ENCODE data around the gene NRSN2. TPM values are rescaled to one million over a fixed set of nuclear protein-coding genes. Genes with fewer than 3 reads are reported as not detected.

The NRSN2 gene
- total and polyA plus RNA-seq, 2 of the 4 experiments (the other 2 are of a cell fraction): 9.9 to 101 TPM

- Histone ChIP-seq H4K20me1 (ENCODE audit: insufficient read depth, low read length) (peaks cover 9% of the 10 kb centered on the region), H3K14ac (replicated peaks; ENCODE audit: low read depth, low read length) (no peak overlapping the region), H3K4me1 (ENCODE audit: control insufficient read depth, insufficient read depth, low read length) (peaks cover 8% of the 10 kb centered on the region), H3K36me3 (ENCODE audit: control insufficient read depth, insufficient read depth, low read length) (peaks cover 14% of the 10 kb centered on the region), H4K91ac (ENCODE audit: insufficient read depth, low read depth, low read length) (no peak overlapping the region), H3K4ac (ENCODE audit: low read depth, low read length) (no peak overlapping the region), H3K18ac (ENCODE audit: low read depth, low read length) (no peak overlapping the region), H3K4me3 (ENCODE audit: insufficient read depth, low read depth, low read length) (no peak overlapping the region), H3K9me1 (ENCODE audit: insufficient read depth, low read length) (peaks cover 13% of the 10 kb centered on the region), H3K79me1 (ENCODE audit: low read depth in 1 of 2, low read length in 2 of 2) (peaks cover 12 to 30% of the 10 kb centered on the region in 2 experiments; a peak in 3 of 4 replicates), H2BK15ac (ENCODE audit: low read depth, low read length) (no peak overlapping the region), H4K8ac (ENCODE audit: low read depth in 2 of 2, low read length in 2 of 2) (no peak overlapping the region), H3K23ac (ENCODE audit: low read depth, low read length) (no peak overlapping the region), H3K27ac (ENCODE audit: insufficient read depth, low read length) (no peak overlapping the region), H2BK20ac (ENCODE audit: low read depth, low read length) (no peak overlapping the region), H3K56ac (ENCODE audit: extremely low read depth, insufficient read depth, low read length) (no peak overlapping the region), H4K5ac (ENCODE audit: low read depth, low read length) (no peak overlapping the region), H3K9me3 (ENCODE audit: control insufficient read depth, insufficient read depth, low read length) (no peaks in the 10 kb centered on the region), H3K4me2 (ENCODE audit: low read depth, low read length) (no peak overlapping the region), H2AFZ (replicated peaks; ENCODE audit: low read length, poor library complexity) (no peak overlapping the region), H2BK120ac (ENCODE audit: low read depth, low read length) (no peak overlapping the region), H2AK5ac (ENCODE audit: low read depth, low read length) (no peak overlapping the region), H2BK5ac (ENCODE audit: low read depth, low read length, poor library complexity, severe bottlenecking) (no peak overlapping the region), H3K27me3 (ENCODE audit: control insufficient read depth, insufficient read depth, low read length) (no peaks in the 10 kb centered on the region), H3K9ac (ENCODE audit: low read depth, low read length) (no peak overlapping the region), H2AK9ac (replicated peaks; ENCODE audit: low read depth, low read length, poor library complexity) (no peak overlapping the region)
- dilution Hi-C loops (cut with HindIII; ENCODE audit: low sequenced_read_pairs, unreplicated experiment): no loop called here
- BruUV-seq (replicated peaks): no TSS peak
- intact Hi-C loops (cut with micrococcal nuclease): no loop called here
- 90% methylated on average over 5 of the region's 19 CpGs; no CpG with 5 or more reads in 1 of the 2 experiments for WGBS, 2 experiments (ENCODE audit: extremely low coverage in 2 of 2, insufficient read length in 1 of 2)
- ATAC-seq (ENCODE audit: low read depth): no peak
- in situ Hi-C loops (cut with MboI; ENCODE audit: low sequenced_read_pairs): no loop called here
- ChIA-PET POLR2A (ENCODE audit: unreplicated experiment) (no interaction called here), CTCF (no interaction called here)
- no peak for DNase-seq
- TF ChIP-seq CEBPB (IDR thresholded peaks at IDR 0.05; ENCODE audit: low read depth, low read length): no peak
- no peak for TF ChIP-seq ELK1 (IDR thresholded peaks at IDR 0.05; ENCODE audit: borderline replicate concordance, low read depth, low read length)
- no peak for TF ChIP-seq RFX5 (IDR thresholded peaks at IDR 0.05; ENCODE audit: low read depth, low read length)
- TF ChIP-seq MAZ (IDR thresholded peaks at IDR 0.05; ENCODE audit: borderline replicate concordance, low read depth, low read length): no peak
- TF ChIP-seq FOS (IDR thresholded peaks at IDR 0.05; ENCODE audit: low read depth, low read length): no peak
- no peak for TF ChIP-seq CTCF (conservative IDR thresholded peaks at IDR 0.05; ENCODE audit: low read depth, low read length)
- TF ChIP-seq MAFK (IDR thresholded peaks at IDR 0.05; ENCODE audit: low read depth, low read length): no peak
- no peak for TF ChIP-seq RCOR1 (IDR thresholded peaks at IDR 0.05; ENCODE audit: insufficient replicate concordance, low read length)
- TF ChIP-seq BHLHE40 (IDR thresholded peaks at IDR 0.05; ENCODE audit: low read depth, low read length): no peak
- no peak for TF ChIP-seq RAD21 (IDR thresholded peaks at IDR 0.05; ENCODE audit: low read length)
- TF ChIP-seq USF2 (IDR thresholded peaks at IDR 0.05; ENCODE audit: low read depth, low read length): no peak
- TF ChIP-seq MXI1 (IDR thresholded peaks at IDR 0.05; ENCODE audit: borderline replicate concordance, low read depth, low read length): no peak
- no peak for TF ChIP-seq SMC3 (IDR thresholded peaks at IDR 0.05; ENCODE audit: low read depth, low read length)
- no peak for TF ChIP-seq CHD1 (IDR thresholded peaks at IDR 0.05; ENCODE audit: low read depth, low read length)
- no peak for TF ChIP-seq NFE2L2 (IDR thresholded peaks at IDR 0.05; ENCODE audit: low read depth, low read length)
Observed at GRCh38 chr20:348972-349841, 2.3 kb downstream of the NRSN2 start.

Data from IMR-90 (cell line).